GM23338 (cell line): Measurements from ENCODE around the gene CD226. TPM values are rescaled to one million over a fixed set of nuclear protein-coding genes. Genes with fewer than 3 reads are reported as not detected.

Experiments
- ATAC-seq: fragments of 200-7000 bp; cut with Tn5 transposase; 3 replicates; pipeline ENCODE4 v1.9.1; 2020
- DNase-seq: peaks from one replicate; pipeline ENCODE4 v3.0.0-alpha.2; 2015; ENCODE audit warnings: low spot score
- H2AFZ ChIP-seq: fragments of 200-600 bp; sonication (generic); 2 replicates; pipeline ENCODE4 v1.8.0; 2016; ENCODE audit warnings: antibody characterized with exemption, mild to moderate bottlenecking, moderate library complexity
- H3F3A ChIP-seq: fragments of 200-600 bp; sonication (generic); replicated peaks from 2 replicates; pipeline ENCODE4 v1.8.0; 2017; ENCODE audit warnings: antibody characterized with exemption, mixed run types, low read depth
- H3K27ac ChIP-seq: fragments of 200-600 bp; sonication (generic); 2 replicates; pipeline ENCODE4 v1.6.1; 2016; ENCODE audit warnings: low read depth
- H3K27me3 ChIP-seq: fragments of 200-600 bp; sonication (generic); 2 replicates; pipeline ENCODE4 v1.8.0; 2016; ENCODE audit warnings: mild to moderate bottlenecking, mixed run types, moderate library complexity; ENCODE audit not compliant: insufficient read depth
- H3K36me3 ChIP-seq: fragments of 200-600 bp; sonication (generic); 2 replicates; pipeline ENCODE4 v1.8.0; 2016; ENCODE audit warnings: mild to moderate bottlenecking; ENCODE audit not compliant: insufficient read depth
- H3K4me1 ChIP-seq: fragments of 200-600 bp; sonication (generic); 2 replicates; pipeline ENCODE4 v1.8.0; 2016; ENCODE audit warnings: mild to moderate bottlenecking, moderate library complexity; ENCODE audit not compliant: insufficient read depth
- H3K4me2 ChIP-seq: fragments of 200-600 bp; sonication (generic); 2 replicates; pipeline ENCODE4 v1.7.1; 2017; ENCODE audit warnings: mixed run types
- H3K4me3 ChIP-seq: fragments of 200-600 bp; sonication (generic); 2 replicates; pipeline ENCODE4 v1.6.1; 2016; ENCODE audit warnings: mixed run types
- H3K79me2 ChIP-seq: fragments of 200-600 bp; sonication (generic); replicated peaks from 2 replicates; pipeline ENCODE4 v1.8.0; 2017; ENCODE audit warnings: mild to moderate bottlenecking; ENCODE audit not compliant: insufficient read depth
- H3K9me2 ChIP-seq: fragments of 200-600 bp; sonication (generic); 2 replicates; pipeline ENCODE4 v1.8.0; 2017; ENCODE audit not compliant: insufficient read depth
- H4K20me1 ChIP-seq: fragments of 200-600 bp; sonication (generic); replicated peaks from 2 replicates; pipeline ENCODE4 v1.8.0; 2017; ENCODE audit warnings: mild to moderate bottlenecking; ENCODE audit not compliant: insufficient read depth
- H3K27ac Mint-ChIP-seq: 2 replicates; pipeline ENCODE4 v1.8.0; 2020; ENCODE audit warnings: inconsistent platforms, mild to moderate bottlenecking, moderate library complexity, mixed read lengths
- H3K27me3 Mint-ChIP-seq: 3 replicates; pipeline ENCODE4 v1.8.0; 2022; ENCODE audit warnings: low read depth, mild to moderate bottlenecking, moderate library complexity, mixed read lengths, inconsistent platforms; ENCODE audit not compliant: insufficient read depth, poor library complexity
- H3K36me3 Mint-ChIP-seq: 3 replicates; pipeline ENCODE4 v1.8.0; 2021; ENCODE audit warnings: low read depth, mild to moderate bottlenecking, inconsistent platforms, moderate library complexity, mixed read lengths
- H3K4me1 Mint-ChIP-seq: 3 replicates; pipeline ENCODE4 v1.8.0; 2020; ENCODE audit warnings: mild to moderate bottlenecking, inconsistent platforms, mixed read lengths
- H3K4me3 Mint-ChIP-seq: 3 replicates; pipeline ENCODE4 v1.8.0; 2021; ENCODE audit warnings: moderate library complexity, mild to moderate bottlenecking, inconsistent platforms, mixed read lengths
- H3K9me3 Mint-ChIP-seq: 3 replicates; pipeline ENCODE4 v1.8.0; 2020; ENCODE audit warnings: moderate library complexity, mild to moderate bottlenecking, inconsistent platforms, mixed read lengths
- CREB1 ChIP-seq: fragments of 250-450 bp; sonication (Bioruptor Pico); IDR thresholded peaks from 2 replicates; pipeline ENCODE4 v1.5.0; 2020; ENCODE audit warnings: low read depth, mild to moderate bottlenecking, moderate library complexity
- CTCF ChIP-seq, 2 experiments: fragments of 200-600 bp in 1 of 2; sonication (generic) in 1 of 2; conservative IDR thresholded peaks; 2 replicates each; pipeline versions ENCODE4 v1.5.1 to v1.6.1; 2016 to 2017; ENCODE audit warnings: antibody characterized with exemption in 2 of 2, low read depth in 2 of 2, mild to moderate bottlenecking in 2 of 2, moderate library complexity in 1 of 2
- ETS1 ChIP-seq: IDR thresholded peaks from 2 replicates; pipeline ENCODE4 v1.6.1; 2016; ENCODE audit warnings: antibody characterized with exemption
- EZH2 ChIP-seq: fragments of 200-600 bp; sonication (generic); IDR thresholded peaks from one replicate; pipeline ENCODE4 v1.8.0; 2017; ENCODE audit warnings: antibody characterized with exemption, mild to moderate bottlenecking, low read depth; ENCODE audit not compliant: unreplicated experiment
- EZH2phosphoT487 ChIP-seq: fragments of 200-600 bp; sonication (generic); IDR thresholded peaks from one replicate; pipeline ENCODE4 v1.8.1; 2018; ENCODE audit warnings: antibody characterized with exemption; ENCODE audit not compliant: unreplicated experiment
- JUNB ChIP-seq: IDR thresholded peaks from one replicate; pipeline ENCODE4 v1.6.1; 2016; ENCODE audit warnings: antibody characterized with exemption; ENCODE audit not compliant: unreplicated experiment
- NANOG ChIP-seq: IDR thresholded peaks from 2 replicates; pipeline ENCODE4 v1.6.1; 2016; ENCODE audit warnings: antibody characterized with exemption, borderline replicate concordance
- POLR2AphosphoS5 ChIP-seq: IDR thresholded peaks from 2 replicates; pipeline ENCODE4 v1.6.1; 2016; ENCODE audit warnings: antibody characterized with exemption, low read depth
- REST ChIP-seq: IDR thresholded peaks from one replicate; pipeline ENCODE4 v1.6.1; 2018; ENCODE audit warnings: antibody characterized with exemption; ENCODE audit not compliant: unreplicated experiment
- STAT1 ChIP-seq: IDR thresholded peaks from one replicate; pipeline ENCODE4 v1.6.1; 2016; ENCODE audit warnings: antibody characterized with exemption; ENCODE audit not compliant: unreplicated experiment
- ZNF114 ChIP-seq: fragments of 250-450 bp; sonication (Bioruptor Pico); IDR thresholded peaks from 2 replicates; pipeline ENCODE4 v1.5.0; 2020; ENCODE audit warnings: mild to moderate bottlenecking, moderate library complexity
- ZNF331 ChIP-seq: fragments of 250-450 bp; sonication (Bioruptor Pico); IDR thresholded peaks from 2 replicates; pipeline ENCODE4 v1.5.0; 2020; ENCODE audit warnings: low read depth, mild to moderate bottlenecking, moderate library complexity
- ZNF462 ChIP-seq: fragments of 250-450 bp; sonication (Bioruptor Pico); IDR thresholded peaks from 2 replicates; pipeline ENCODE4 v1.5.0; 2020; ENCODE audit warnings: mild to moderate bottlenecking, moderate library complexity
- polyA plus RNA-seq: library from polyadenylated mRNA; unstranded; fragments of >200 nt; fragmentation: Nextera tagmentation; extraction: Ambion mirVana; gene quantifications from 2 replicates; pipeline ENCODE4 v1.2.1, GENCODE V29; 2016
- total RNA-seq: library from RNA; depleted of rRNA; stranded (reverse); fragments of >200 nt; shearing (Covaris generic); gene quantifications from 2 replicates; pipeline ENCODE4 v1.2.3, GENCODE V29; 2014

The CD226 gene
- total and polyA plus RNA-seq, 2 experiments from 2014 or later = not detected

GRCh38 chr18:69954719-69955480 is 7.2 kb upstream of the CD226 start:
- Histone ChIP-seq H3K4me3 (no peak overlapping the region), H3F3A (no peaks in the 10 kb centered on the region), H3K36me3 (no peaks in the 10 kb centered on the region), H3K27ac (no peak overlapping the region), H3K4me1 (no peaks in the 10 kb centered on the region), H3K4me2 (no peak overlapping the region), H4K20me1 (no peaks in the 10 kb centered on the region), H3K27me3 (no peaks in the 10 kb centered on the region), H3K79me2 (no peaks in the 10 kb centered on the region), H2AFZ (no peak overlapping the region), H3K9me2 (peaks cover 5% of the 10 kb centered on the region; the same call in 1 of the 2 replicates)
- H3K4me1 Mint-ChIP-seq = no peaks in the 10 kb centered on the region
- H3K36me3 Mint-ChIP-seq = no peaks in the 10 kb centered on the region
- DNase-seq (no peak), ATAC-seq (no peak)
- no peak for TF ChIP-seq ZNF462 (CRISPR knock-in tag)
- no peak for TF ChIP-seq STAT1
- TF ChIP-seq NANOG = no peak
- TF ChIP-seq CTCF (conservative IDR thresholded peaks at IDR 0.05; ENCODE audit: low read depth in 2 of 2) = no peak
- no peak for TF ChIP-seq JUNB
- no peak for TF ChIP-seq EZH2phosphoT487
- no peak for TF ChIP-seq REST
- TF ChIP-seq ZNF331 (CRISPR knock-in tag) = no peak
- no peak for TF ChIP-seq CREB1
- no peak for TF ChIP-seq EZH2
- no peak for TF ChIP-seq POLR2AphosphoS5
- no peak for TF ChIP-seq ETS1
- TF ChIP-seq ZNF114 = no peak
- peaks cover 4% of the 10 kb centered on the region for H3K27me3 Mint-ChIP-seq
- H3K4me3 Mint-ChIP-seq = no peak overlapping the region
- no peak overlapping the region for H3K27ac Mint-ChIP-seq
- no peaks in the 10 kb centered on the region; the same call in 2 of the 3 replicates for H3K9me3 Mint-ChIP-seq
